Measurements from ENCODE around the gene AXL. TPM values are rescaled to one million over a fixed set of nuclear protein-coding genes. Genes with fewer than 3 reads are reported as not detected.

Gene AXL
- total RNA-seq, 2 donors from 2014 or later: 27.3 to 81.4 TPM

DNA sequence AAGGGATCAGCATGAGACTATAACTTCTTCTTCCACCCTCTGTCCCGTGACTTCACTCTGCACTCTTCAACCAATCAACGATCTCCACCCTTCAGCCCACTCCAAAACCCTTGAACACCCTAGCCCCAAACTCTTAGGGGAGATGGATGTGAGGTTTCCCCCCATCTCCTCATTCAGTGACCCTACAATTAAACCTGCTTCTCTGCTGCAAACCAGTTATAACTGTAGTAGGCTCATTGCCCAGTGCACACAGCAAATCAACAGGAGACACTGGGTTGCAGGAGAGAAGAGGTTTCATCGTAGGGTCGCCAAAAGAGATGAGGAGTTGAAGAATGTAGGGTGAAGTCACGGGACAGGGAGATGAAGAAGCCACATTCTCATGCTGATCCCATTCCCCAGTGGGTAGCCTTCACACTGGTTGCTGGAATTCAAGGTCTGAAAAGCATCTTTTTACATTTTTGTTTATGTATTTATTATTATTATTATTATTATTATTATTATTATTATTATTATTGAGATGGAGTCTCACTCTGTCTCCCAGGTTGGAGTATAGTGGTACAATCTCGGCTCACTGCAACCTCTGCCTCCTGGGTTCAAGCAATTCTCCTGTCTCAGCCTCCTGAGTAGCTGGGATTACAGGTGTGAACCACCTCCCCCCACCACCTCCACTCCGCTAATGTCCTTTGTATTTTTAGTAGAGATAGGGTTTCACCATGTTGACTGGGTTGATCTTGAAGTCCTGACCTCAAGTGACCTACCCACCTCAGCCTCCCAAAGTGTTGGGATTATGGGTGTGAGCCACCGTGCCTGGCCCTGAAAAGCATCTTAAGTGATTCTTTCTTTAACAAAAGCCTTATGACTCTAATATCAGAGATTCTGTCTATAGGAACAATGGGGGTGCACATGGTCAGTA, 31.8 kb upstream of the AXL start:
- H3K27ac ChIP-seq: no peak overlapping the region
- H3K36me3 ChIP-seq: no peaks in the 10 kb centered on the region
- H3K9me3 ChIP-seq: no peaks in the 10 kb centered on the region
- peaks cover 0 to 7% of the 10 kb centered on the region in 2 donors for H3K27me3 ChIP-seq
- no peak overlapping the region for H3K4me3 ChIP-seq
- DNase-seq (ENCODE audit: low spot score): no peak
- TF ChIP-seq, protein P1, sequence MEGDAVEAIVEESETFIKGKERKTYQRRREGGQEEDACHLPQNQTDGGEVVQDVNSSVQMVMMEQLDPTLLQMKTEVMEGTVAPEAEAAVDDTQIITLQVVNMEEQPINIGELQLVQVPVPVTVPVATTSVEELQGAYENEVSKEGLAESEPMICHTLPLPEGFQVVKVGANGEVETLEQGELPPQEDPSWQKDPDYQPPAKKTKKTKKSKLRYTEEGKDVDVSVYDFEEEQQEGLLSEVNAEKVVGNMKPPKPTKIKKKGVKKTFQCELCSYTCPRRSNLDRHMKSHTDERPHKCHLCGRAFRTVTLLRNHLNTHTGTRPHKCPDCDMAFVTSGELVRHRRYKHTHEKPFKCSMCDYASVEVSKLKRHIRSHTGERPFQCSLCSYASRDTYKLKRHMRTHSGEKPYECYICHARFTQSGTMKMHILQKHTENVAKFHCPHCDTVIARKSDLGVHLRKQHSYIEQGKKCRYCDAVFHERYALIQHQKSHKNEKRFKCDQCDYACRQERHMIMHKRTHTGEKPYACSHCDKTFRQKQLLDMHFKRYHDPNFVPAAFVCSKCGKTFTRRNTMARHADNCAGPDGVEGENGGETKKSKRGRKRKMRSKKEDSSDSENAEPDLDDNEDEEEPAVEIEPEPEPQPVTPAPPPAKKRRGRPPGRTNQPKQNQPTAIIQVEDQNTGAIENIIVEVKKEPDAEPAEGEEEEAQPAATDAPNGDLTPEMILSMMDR (IDR thresholded peaks at IDR 0.05): no peak
- no peaks in the 10 kb centered on the region for H3K4me1 ChIP-seq

DNA sequence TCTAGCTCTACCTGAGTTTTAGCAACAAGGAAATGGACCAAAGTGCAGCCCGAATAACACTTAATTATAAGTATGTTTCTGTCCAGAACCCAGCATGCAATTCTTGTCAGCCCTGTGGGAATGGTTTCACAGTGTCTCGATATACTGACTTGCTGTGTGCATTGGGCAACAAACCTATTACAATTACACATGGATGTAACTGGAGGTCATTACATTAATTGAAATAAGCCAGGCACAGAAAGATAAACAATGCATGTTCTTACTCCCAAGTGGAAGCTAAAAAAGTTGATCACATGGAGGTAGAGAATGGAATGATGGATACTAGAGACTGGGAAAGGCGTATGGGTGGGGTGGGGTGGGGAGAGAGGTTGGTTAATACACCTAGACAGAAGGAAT, 31.1 kb upstream of the AXL start:
- no peaks in the 10 kb centered on the region for H3K9me3 ChIP-seq
- H3K36me3 ChIP-seq: no peaks in the 10 kb centered on the region
- TF ChIP-seq, protein P1 (IDR thresholded peaks at IDR 0.05): no peak
- H3K4me1 ChIP-seq: peaks cover 0 to 6% of the 10 kb centered on the region in 2 donors
- DNase-seq (ENCODE audit: low spot score): no peak
- H3K27ac ChIP-seq: no peak overlapping the region
- no peak overlapping the region for H3K4me3 ChIP-seq
- peaks cover 0 to 11% of the 10 kb centered on the region in 2 donors for H3K27me3 ChIP-seq

- no peak overlapping the region for H3K4me3 ChIP-seq
- TF ChIP-seq, protein P1 (IDR thresholded peaks at IDR 0.05): no peak
- no peaks in the 10 kb centered on the region for H3K9me3 ChIP-seq
- no peak overlapping the region for H3K27ac ChIP-seq
- no peaks in the 10 kb centered on the region for H3K36me3 ChIP-seq
- H3K27me3 ChIP-seq: peaks cover 0 to 18% of the 10 kb centered on the region in 2 donors
- no peak for DNase-seq (ENCODE audit: low spot score)
- peaks cover 0 to 12% of the 10 kb centered on the region in 2 donors for H3K4me1 ChIP-seq
These were observed 29.5 kb upstream of the AXL start for GRCh38 chr19:41189425-41190065.

DNA sequence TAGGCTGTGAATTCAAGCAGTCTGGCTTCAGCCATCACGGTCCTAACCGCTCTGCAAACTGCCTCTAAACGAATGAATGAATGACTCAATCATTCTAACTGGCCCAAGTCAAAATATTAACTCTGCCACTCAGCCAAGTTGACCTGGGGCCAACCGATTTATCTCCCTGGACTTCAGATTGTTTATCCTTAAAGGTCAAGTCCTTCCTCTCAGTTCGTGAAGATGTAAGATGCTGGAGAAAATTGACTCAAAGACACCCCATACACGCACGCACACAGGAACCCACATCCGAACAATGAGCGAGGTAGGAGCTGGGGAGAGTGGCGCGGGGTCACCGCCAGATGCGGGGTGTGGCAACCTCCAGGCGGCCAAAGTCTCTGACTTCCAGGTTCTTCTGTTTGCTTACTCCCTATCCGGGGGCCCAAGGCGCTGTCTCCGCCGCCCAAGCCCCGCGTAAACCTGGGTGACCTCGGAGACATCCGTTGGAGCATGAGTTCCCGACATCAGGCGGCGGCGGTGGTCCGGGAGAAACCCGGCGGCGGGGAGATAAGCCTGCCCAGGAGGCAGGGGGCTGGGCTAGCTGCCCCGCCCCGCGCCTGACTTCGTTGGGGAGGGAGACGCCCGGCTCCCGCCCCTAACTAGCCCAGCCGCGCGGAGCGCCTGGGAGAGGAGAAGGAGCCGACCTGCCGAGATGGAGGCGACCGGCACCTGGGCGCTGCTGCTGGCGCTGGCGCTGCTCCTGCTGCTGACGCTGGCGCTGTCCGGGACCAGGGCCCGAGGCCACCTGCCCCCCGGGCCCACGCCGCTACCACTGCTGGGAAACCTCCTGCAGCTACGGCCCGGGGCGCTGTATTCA, 26.2 kb upstream of the AXL start, which contains the start of gene CYP2S1:
TSS of gene CYP2S1 (plus strand) at position 646 of the 856 bp plus-strand sequence. CDS start at position 692, 46 bp downstream.
- Histone ChIP-seq H3K36me3 (no peaks in the 10 kb centered on the region), H3K4me3 (peak within 1 kb of the TSS in 1 of 2 donors; percentile 37), H3K9me3 (no peaks in the 10 kb centered on the region), H3K27ac (no peak within 1 kb of the TSS), H3K4me1 (peaks cover 0 to 12% of the 10 kb centered on the region in 2 donors), H3K27me3 (peaks cover 0 to 18% of the 10 kb centered on the region in 2 donors)
- no peak for DNase-seq (ENCODE audit: low spot score)
- TF ChIP-seq, protein P1 (IDR thresholded peaks at IDR 0.05): no peak

DNA sequence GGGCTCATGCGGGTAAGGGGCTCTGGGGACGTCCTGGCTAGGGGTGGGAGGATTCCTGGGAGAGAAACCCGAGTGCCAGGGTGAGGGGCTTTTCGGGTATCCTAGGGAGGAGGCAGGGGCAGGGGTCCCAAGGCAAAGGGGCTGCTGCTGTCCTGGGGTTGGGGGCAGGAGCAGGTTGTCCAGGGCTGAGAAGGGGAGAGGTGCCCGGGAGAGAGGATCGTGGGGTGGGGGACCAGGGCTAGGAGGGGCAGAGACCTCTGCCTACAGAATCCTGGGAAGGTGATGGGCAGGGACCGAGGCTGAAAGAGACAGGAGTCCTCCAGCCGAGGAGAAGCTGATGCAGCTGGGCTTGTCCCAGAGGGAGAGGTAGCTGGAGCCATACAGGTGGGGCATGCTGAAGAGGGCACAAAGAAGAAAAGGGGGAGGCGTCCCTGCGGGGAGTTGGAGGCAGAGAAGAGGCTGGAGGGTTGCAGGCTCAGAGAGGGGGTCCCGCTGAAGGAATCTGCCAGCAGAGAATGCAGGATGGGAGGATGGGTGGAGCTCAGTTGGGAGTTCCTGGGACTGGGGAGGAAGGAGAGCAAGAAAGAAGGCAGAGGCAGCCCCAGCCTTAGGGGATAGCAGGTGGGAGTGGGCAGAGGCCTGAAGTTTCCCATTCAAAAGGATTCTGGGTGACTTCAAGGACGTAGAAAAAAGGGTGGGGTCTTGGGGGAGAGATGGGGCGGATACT, 25.4 kb upstream of the AXL start:
- peaks cover 0 to 18% of the 10 kb centered on the region in 2 donors for H3K27me3 ChIP-seq
- H3K27ac ChIP-seq: no peak overlapping the region
- peaks cover 0 to 12% of the 10 kb centered on the region in 2 donors for H3K4me1 ChIP-seq
- TF ChIP-seq, protein P1 (IDR thresholded peaks at IDR 0.05): no peak
- H3K9me3 ChIP-seq: no peaks in the 10 kb centered on the region
- H3K4me3 ChIP-seq: peak overlapping the region in 1 of 2 donors; percentile 37
- no peak for DNase-seq (ENCODE audit: low spot score)
- H3K36me3 ChIP-seq: no peaks in the 10 kb centered on the region
